Astrocyte (in vitro differentiated cells and primary cell): ENCODE results near the gene MORN5. TPM values are rescaled to one million over a fixed set of nuclear protein-coding genes. Genes with fewer than 3 reads are reported as not detected.

Experiments
- DNase-seq: peaks from one replicate; pipeline ENCODE4 v3.0.0-alpha.2; 2010; ENCODE audit warnings: low read depth
- FAIRE-seq: peaks from 2 replicates; lab custom pipeline; 2011; peaks lifted over from hg19 to GRCh38; lab: Jason Lieb, UNC
- H2AFZ ChIP-seq: 2 replicates; pipeline ENCODE4 v1.6.0; 2012; ENCODE audit warnings: low read depth, low read length, inconsistent platforms
- H3K27ac ChIP-seq: 2 replicates; pipeline ENCODE4 v1.5.1; 2011; ENCODE audit warnings: low read depth, low read length, inconsistent platforms
- H3K27me3 ChIP-seq: 2 replicates; pipeline ENCODE4 v1.6.0; 2011; ENCODE audit warnings: low read length, inconsistent platforms; ENCODE audit not compliant: insufficient read depth
- H3K36me3 ChIP-seq: 2 replicates; pipeline ENCODE4 v1.5.1; 2011; ENCODE audit warnings: low read length, inconsistent platforms; ENCODE audit not compliant: insufficient read depth
- H3K4me1 ChIP-seq: 2 replicates; pipeline ENCODE4 v1.5.1; 2011; ENCODE audit warnings: low read length, inconsistent platforms; ENCODE audit not compliant: insufficient read depth
- H3K4me2 ChIP-seq: 2 replicates; pipeline ENCODE4 v1.6.0; 2012; ENCODE audit warnings: low read length, inconsistent platforms
- H3K4me3 ChIP-seq: 2 replicates; pipeline ENCODE4 v1.5.1; 2011; ENCODE audit warnings: low read depth, mild to moderate bottlenecking, low read length, inconsistent platforms; ENCODE audit not compliant: insufficient read depth
- H3K79me2 ChIP-seq: 2 replicates; pipeline ENCODE4 v1.6.0; 2012; ENCODE audit warnings: mild to moderate bottlenecking, low read length, inconsistent platforms; ENCODE audit not compliant: insufficient read depth
- H3K9ac ChIP-seq: 2 replicates; pipeline ENCODE4 v1.6.0; 2012; ENCODE audit warnings: mild to moderate bottlenecking, low read length, inconsistent platforms
- H3K9me3 ChIP-seq: 2 replicates; pipeline ENCODE4 v1.5.1; 2012; ENCODE audit warnings: low read depth, mild to moderate bottlenecking, low read length, inconsistent platforms; ENCODE audit not compliant: insufficient read depth
- H4K20me1 ChIP-seq: 2 replicates; pipeline ENCODE4 v1.6.0; 2012; ENCODE audit warnings: low read length, inconsistent platforms; ENCODE audit not compliant: insufficient read depth
- H3K27ac Mint-ChIP-seq: one replicate; pipeline ENCODE4 v1.8.0; 2021; ENCODE audit warnings: mild to moderate bottlenecking, mixed read lengths; ENCODE audit not compliant: unreplicated experiment
- H3K27me3 Mint-ChIP-seq: one replicate; pipeline ENCODE4 v1.8.0; 2021; ENCODE audit warnings: low read depth, mixed read lengths; ENCODE audit not compliant: unreplicated experiment
- H3K36me3 Mint-ChIP-seq: one replicate; pipeline ENCODE4 v1.8.0; 2021; ENCODE audit warnings: low read depth, mixed read lengths; ENCODE audit not compliant: unreplicated experiment
- H3K4me1 Mint-ChIP-seq: one replicate; pipeline ENCODE4 v1.8.0; 2021; ENCODE audit warnings: low read depth, mixed read lengths; ENCODE audit not compliant: unreplicated experiment
- H3K4me3 Mint-ChIP-seq: one replicate; pipeline ENCODE4 v1.8.0; 2021; ENCODE audit warnings: mild to moderate bottlenecking, moderate library complexity, mixed read lengths; ENCODE audit not compliant: unreplicated experiment
- H3K9me3 Mint-ChIP-seq: one replicate; pipeline ENCODE4 v1.8.0; 2021; ENCODE audit warnings: mild to moderate bottlenecking, mixed read lengths; ENCODE audit not compliant: unreplicated experiment
- CTCF ChIP-seq: IDR thresholded peaks from 2 replicates; pipeline ENCODE4 v1.5.1; 2011; ENCODE audit warnings: low read depth, mild to moderate bottlenecking, inconsistent platforms, low read length, moderate library complexity; ENCODE audit not compliant: insufficient read depth
- EZH2 ChIP-seq: IDR thresholded peaks from 2 replicates; pipeline ENCODE4 v1.6.1; 2012; ENCODE audit warnings: mild to moderate bottlenecking, low read length, inconsistent platforms; ENCODE audit not compliant: insufficient read depth
- total RNA-seq: library from RNA; stranded (reverse); gene quantifications from 2 replicates; pipeline ENCODE4 v1.2.1, GENCODE V29; 2021

Gene MORN5
- total RNA-seq, 1 donor from 2014 or later, result not detected

- no peak for DNase-seq
Observed at GRCh38 chr9:122239722-122240121, 80.0 kb downstream of the MORN5 start.

DNA sequence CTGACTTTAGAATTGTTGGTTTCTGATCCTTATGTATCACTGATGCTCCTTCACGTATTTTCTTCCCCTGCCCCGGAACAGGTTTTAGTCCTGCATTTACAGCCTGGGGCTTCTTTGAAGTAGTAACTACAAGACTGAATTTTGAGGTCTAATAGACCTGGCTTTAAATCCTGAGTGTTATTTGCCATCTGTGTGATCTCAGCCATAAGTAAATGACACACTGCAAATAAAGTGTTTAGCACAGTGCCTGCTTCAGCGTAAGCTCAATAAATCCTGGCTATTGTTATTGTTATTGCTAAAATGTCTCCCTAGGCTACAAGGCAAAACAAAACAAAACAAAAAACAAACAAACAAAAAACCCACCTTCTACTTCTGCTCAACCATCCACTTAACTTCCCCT lies 84.6 kb downstream of the MORN5 start:
- Histone ChIP-seq H3K27ac (no peak overlapping the region), H2AFZ (no peak overlapping the region), H3K9me3 (no peaks in the 10 kb centered on the region), H3K79me2 (no peaks in the 10 kb centered on the region), H4K20me1 (peaks cover 5% of the 10 kb centered on the region), H3K9ac (no peak overlapping the region), H3K36me3 (peaks cover 57% of the 10 kb centered on the region), H3K4me1 (no peaks in the 10 kb centered on the region), H3K27me3 (no peaks in the 10 kb centered on the region), H3K4me2 (no peak overlapping the region), H3K4me3 (no peak overlapping the region)
- Mint-ChIP-seq H3K9me3 (no peaks in the 10 kb centered on the region), H3K27me3 (no peaks in the 10 kb centered on the region), H3K36me3 (peaks cover 30% of the 10 kb centered on the region), H3K27ac (no peak overlapping the region), H3K4me3 (no peak overlapping the region), H3K4me1 (no peaks in the 10 kb centered on the region)
- TF ChIP-seq CTCF (no peak), EZH2 (no peak)
- DNase-seq (no peak), FAIRE-seq (no peak)

More at GRCh38 chr9:122239722-122240121, 80.0 kb downstream of the MORN5 start:
- Mint-ChIP-seq H3K4me3 (no peak overlapping the region), H3K9me3 (no peaks in the 10 kb centered on the region), H3K4me1 (no peaks in the 10 kb centered on the region), H3K36me3 (peaks cover 14% of the 10 kb centered on the region), H3K27me3 (peaks cover 2% of the 10 kb centered on the region), H3K27ac (no peak overlapping the region)
- H3K9ac ChIP-seq, result no peak overlapping the region
- no peak for TF ChIP-seq EZH2
- no peak for TF ChIP-seq CTCF
- H4K20me1 ChIP-seq, result peaks cover 5% of the 10 kb centered on the region
- FAIRE-seq, result no peak
- peaks cover 35% of the 10 kb centered on the region for H3K36me3 ChIP-seq
- no peaks in the 10 kb centered on the region for H3K79me2 ChIP-seq
- no peaks in the 10 kb centered on the region for H3K27me3 ChIP-seq
- H3K27ac ChIP-seq, result no peak overlapping the region
- H3K9me3 ChIP-seq, result no peaks in the 10 kb centered on the region
- no peaks in the 10 kb centered on the region for H3K4me1 ChIP-seq
- no peak overlapping the region for H3K4me3 ChIP-seq
- no peak overlapping the region for H2AFZ ChIP-seq
- H3K4me2 ChIP-seq, result no peak overlapping the region

DNA sequence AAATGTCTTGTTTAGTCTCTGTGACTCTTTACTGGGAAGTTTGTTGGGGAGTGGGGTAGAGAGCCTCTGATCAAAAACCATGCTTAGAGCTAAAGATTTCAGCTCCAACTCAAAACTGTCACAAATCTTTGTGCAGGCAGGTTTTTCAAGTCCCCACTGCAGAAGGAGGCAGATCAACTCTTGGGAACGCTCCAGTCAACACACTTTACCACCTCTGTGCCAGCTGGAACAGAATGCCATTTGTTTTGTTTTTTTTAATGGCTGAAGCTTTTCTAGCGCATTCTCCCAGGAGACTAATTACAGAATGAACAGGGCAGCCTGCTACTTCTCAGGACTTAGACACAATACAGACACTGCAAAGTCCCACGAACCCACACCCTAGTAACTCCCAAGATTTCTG lies 87.0 kb downstream of the MORN5 start:
- H3K4me2 ChIP-seq, result no peak overlapping the region

More for the DNA sequence above, 87.0 kb downstream of the MORN5 start:
- Histone ChIP-seq H3K4me3 (no peak overlapping the region), H2AFZ (no peak overlapping the region), H3K79me2 (no peaks in the 10 kb centered on the region), H3K9me3 (no peaks in the 10 kb centered on the region), H3K4me1 (no peaks in the 10 kb centered on the region), H3K9ac (no peak overlapping the region), H4K20me1 (no peaks in the 10 kb centered on the region), H3K27ac (no peak overlapping the region), H3K36me3 (peaks cover 48% of the 10 kb centered on the region), H3K27me3 (no peaks in the 10 kb centered on the region)
- DNase-seq (no peak), FAIRE-seq (no peak)
- Mint-ChIP-seq H3K36me3 (peaks cover 39% of the 10 kb centered on the region), H3K27ac (no peak overlapping the region), H3K27me3 (no peaks in the 10 kb centered on the region), H3K4me3 (no peak overlapping the region), H3K9me3 (no peaks in the 10 kb centered on the region), H3K4me1 (no peaks in the 10 kb centered on the region)
- TF ChIP-seq EZH2, result no peak
- no peak for TF ChIP-seq CTCF
